HEK293T (cell line): ENCODE data around the gene CCL24.

Experiments
- CTCF ChIA-PET: fragments of 350-600 bp; formaldehyde crosslinking; extraction: SDS; loops from one replicate; lab custom pipeline; 2021; ENCODE audit warnings: antibody characterized with exemption, inconsistent platforms; lab: Yijun Ruan, JAX
- POLR2A ChIA-PET: fragments of 350-600 bp; formaldehyde crosslinking; extraction: SDS; loops from one replicate; lab custom pipeline; 2020; ENCODE audit warnings: antibody characterized with exemption, inconsistent platforms; lab: Yijun Ruan, JAX
- DNase-seq: peaks from one replicate; pipeline ENCODE4 v3.0.0; 2012; ENCODE audit warnings: mixed read lengths; ENCODE audit errors: extremely low spot score
- ARNT ChIP-seq: fragments of 450-650 bp; IDR thresholded peaks from 2 replicates; pipeline ENCODE4 v1.6.1; 2017; ENCODE audit warnings: mild to moderate bottlenecking
- BHLHE40 ChIP-seq: fragments of 450-650 bp; IDR thresholded peaks from 2 replicates; pipeline ENCODE4 v1.6.1; 2016; ENCODE audit warnings: mild to moderate bottlenecking, moderate library complexity, borderline replicate concordance
- CTBP1 ChIP-seq: fragments of 450-650 bp; IDR thresholded peaks from 2 replicates; pipeline ENCODE4 v1.6.1; 2016; ENCODE audit warnings: borderline replicate concordance
- ELF4 ChIP-seq: fragments of 450-650 bp; IDR thresholded peaks from 2 replicates; pipeline ENCODE4 v1.6.1; 2017; ENCODE audit warnings: antibody characterized with exemption
- FOXA1 ChIP-seq: fragments of 450-650 bp; IDR thresholded peaks from 2 replicates; pipeline ENCODE4 v1.6.1; 2016; ENCODE audit warnings: mild to moderate bottlenecking
- FOXK2 ChIP-seq: fragments of 450-650 bp; IDR thresholded peaks from 2 replicates; pipeline ENCODE4 v1.6.1; 2016; ENCODE audit warnings: mild to moderate bottlenecking
- FOXM1 ChIP-seq: fragments of 450-650 bp; IDR thresholded peaks from 2 replicates; pipeline ENCODE4 v1.6.1; 2017; ENCODE audit warnings: mild to moderate bottlenecking, borderline replicate concordance
- HDGF ChIP-seq: fragments of 450-650 bp; IDR thresholded peaks from 2 replicates; pipeline ENCODE4 v1.6.1; 2017; ENCODE audit warnings: antibody characterized with exemption, borderline replicate concordance
- L3MBTL2 ChIP-seq: fragments of 450-650 bp; conservative IDR thresholded peaks from 2 replicates; pipeline ENCODE4 v1.6.1; 2016; ENCODE audit warnings: mild to moderate bottlenecking
- LEF1 ChIP-seq: fragments of 450-650 bp; IDR thresholded peaks from 2 replicates; pipeline ENCODE4 v1.6.1; 2017; ENCODE audit warnings: mild to moderate bottlenecking, borderline replicate concordance
- NFRKB ChIP-seq: fragments of 450-650 bp; IDR thresholded peaks from 2 replicates; pipeline ENCODE4 v1.6.1; 2016; ENCODE audit warnings: mild to moderate bottlenecking, moderate library complexity
- SP1 ChIP-seq: fragments of 450-650 bp; IDR thresholded peaks from 2 replicates; pipeline ENCODE4 v1.6.1; 2017
- SUZ12 ChIP-seq: fragments of 450-650 bp; IDR thresholded peaks from 2 replicates; pipeline ENCODE4 v1.6.1; 2016; ENCODE audit warnings: mild to moderate bottlenecking
- TARDBP ChIP-seq: fragments of 450-650 bp; IDR thresholded peaks from 2 replicates; pipeline ENCODE4 v1.6.1; 2016
- ZNF384 ChIP-seq: fragments of 450-650 bp; IDR thresholded peaks from 2 replicates; pipeline ENCODE4 v1.6.1; 2016
- TF ChIP-seq, protein P1 (sequence below): fragments of 450-650 bp; IDR thresholded peaks from 2 replicates; pipeline ENCODE4 v1.6.1; 2016

The CCL24 gene

GRCh38 chr7:75823198-75823910 is 9.7 kb upstream of the CCL24 start:
- no peak for DNase-seq
- POLR2A ChIA-PET, result no interaction called here
- CTCF ChIA-PET, result no interaction called here
- TF ChIP-seq SP1, result no peak
- no peak for TF ChIP-seq NFRKB

DNA sequence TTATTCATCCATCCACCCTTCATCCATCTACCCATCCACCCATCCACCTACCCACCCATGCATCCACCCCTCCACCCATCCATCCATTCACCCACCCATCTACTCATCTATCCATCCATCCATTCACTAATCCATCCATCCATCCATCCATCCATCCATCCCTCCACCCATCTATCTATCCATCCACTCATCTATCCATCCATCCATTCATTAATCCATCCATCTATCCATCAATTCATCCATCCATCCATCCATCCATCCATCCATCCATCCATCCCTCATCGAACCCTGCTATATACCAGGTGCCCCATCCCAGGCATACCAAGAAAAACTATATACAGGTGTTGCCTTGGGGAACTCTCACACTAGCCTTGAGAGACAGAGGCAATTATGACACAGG is 7.1 kb upstream of the CCL24 start:
- ChIA-PET CTCF (no interaction called here), POLR2A (no interaction called here)
- DNase-seq, result no peak

DNA sequence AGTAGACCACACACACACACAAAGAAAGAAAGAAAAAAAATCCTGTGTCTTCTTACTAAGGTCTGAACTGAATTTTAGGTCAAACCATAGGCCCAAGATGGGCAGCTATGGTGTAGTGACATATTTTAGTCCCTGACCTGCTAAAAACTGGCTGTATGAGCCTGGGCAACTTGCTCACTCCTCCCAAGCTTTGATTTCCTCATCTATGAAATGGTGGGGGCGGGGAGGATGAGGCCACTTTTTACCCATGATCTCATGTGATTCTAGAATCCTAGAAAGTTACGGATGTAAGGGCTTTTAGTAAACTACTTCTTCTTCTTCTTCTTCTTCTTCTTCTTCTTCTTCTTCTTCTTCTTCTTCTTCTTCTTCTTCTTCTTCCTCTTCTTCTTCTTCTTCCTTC is 6.1 kb upstream of the CCL24 start:
- CTCF ChIA-PET, result no interaction called here
- TF ChIP-seq SP1 (no peak), L3MBTL2 (no peak), CTBP1 (no peak), TARDBP (no peak), ELF4 (no peak), FOXM1 (no peak), HDGF (no peak), SUZ12 (no peak), FOXA1 (no peak), NFRKB (no peak), LEF1 (no peak), ZNF384 (no peak), BHLHE40 (no peak), FOXK2 (no peak), ARNT (no peak)
- TF ChIP-seq, protein P1, sequence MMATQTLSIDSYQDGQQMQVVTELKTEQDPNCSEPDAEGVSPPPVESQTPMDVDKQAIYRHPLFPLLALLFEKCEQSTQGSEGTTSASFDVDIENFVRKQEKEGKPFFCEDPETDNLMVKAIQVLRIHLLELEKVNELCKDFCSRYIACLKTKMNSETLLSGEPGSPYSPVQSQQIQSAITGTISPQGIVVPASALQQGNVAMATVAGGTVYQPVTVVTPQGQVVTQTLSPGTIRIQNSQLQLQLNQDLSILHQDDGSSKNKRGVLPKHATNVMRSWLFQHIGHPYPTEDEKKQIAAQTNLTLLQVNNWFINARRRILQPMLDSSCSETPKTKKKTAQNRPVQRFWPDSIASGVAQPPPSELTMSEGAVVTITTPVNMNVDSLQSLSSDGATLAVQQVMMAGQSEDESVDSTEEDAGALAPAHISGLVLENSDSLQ, result no peak
- no peak for DNase-seq
- POLR2A ChIA-PET, result no interaction called here

More for the DNA sequence above, 7.1 kb upstream of the CCL24 start:
- no peak for TF ChIP-seq SP1

DNA sequence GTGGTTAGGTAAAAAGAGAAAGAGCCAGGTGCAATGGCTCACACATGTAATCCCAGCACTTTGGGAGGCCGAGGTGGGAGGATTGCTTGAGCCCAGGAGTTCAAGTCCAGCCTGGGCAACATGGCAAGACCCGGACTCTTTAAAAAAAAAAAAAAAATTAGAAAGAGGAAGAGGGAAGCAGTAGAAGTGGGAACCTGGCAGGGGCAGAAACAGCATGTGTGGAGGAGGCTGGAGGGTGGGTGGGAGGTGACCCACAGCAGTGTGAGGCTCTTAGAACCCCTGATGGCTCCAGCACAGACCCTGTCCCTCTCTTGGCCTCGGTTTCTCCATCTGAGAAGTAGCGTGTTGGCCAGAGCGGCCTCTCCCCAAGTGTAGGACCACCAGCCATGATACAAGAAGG is 4.9 kb upstream of the CCL24 start:
- TF ChIP-seq L3MBTL2, result no peak
- no peak for TF ChIP-seq SP1
- no peak for TF ChIP-seq ARNT
- no peak for TF ChIP-seq FOXK2
- TF ChIP-seq FOXM1, result no peak
- no peak for TF ChIP-seq LEF1
- ChIA-PET POLR2A (no interaction called here), CTCF (no interaction called here)
- DNase-seq, result no peak

- ChIA-PET POLR2A (no interaction called here), CTCF (no interaction called here)
- no peak for DNase-seq
- TF ChIP-seq TARDBP (no peak), CTBP1 (no peak), SP1 (no peak), ARNT (no peak), ZNF384 (no peak), FOXM1 (no peak), FOXA1 (no peak), BHLHE40 (no peak), NFRKB (no peak), L3MBTL2 (no peak), SUZ12 (no peak)
Observed at GRCh38 chr7:75817116-75817515, 3.5 kb upstream of the CCL24 start.

GRCh38 chr7:75815418-75816064 is 1.9 kb upstream of the CCL24 start:
- ChIA-PET POLR2A (no interaction called here), CTCF (no interaction called here)

DNA sequence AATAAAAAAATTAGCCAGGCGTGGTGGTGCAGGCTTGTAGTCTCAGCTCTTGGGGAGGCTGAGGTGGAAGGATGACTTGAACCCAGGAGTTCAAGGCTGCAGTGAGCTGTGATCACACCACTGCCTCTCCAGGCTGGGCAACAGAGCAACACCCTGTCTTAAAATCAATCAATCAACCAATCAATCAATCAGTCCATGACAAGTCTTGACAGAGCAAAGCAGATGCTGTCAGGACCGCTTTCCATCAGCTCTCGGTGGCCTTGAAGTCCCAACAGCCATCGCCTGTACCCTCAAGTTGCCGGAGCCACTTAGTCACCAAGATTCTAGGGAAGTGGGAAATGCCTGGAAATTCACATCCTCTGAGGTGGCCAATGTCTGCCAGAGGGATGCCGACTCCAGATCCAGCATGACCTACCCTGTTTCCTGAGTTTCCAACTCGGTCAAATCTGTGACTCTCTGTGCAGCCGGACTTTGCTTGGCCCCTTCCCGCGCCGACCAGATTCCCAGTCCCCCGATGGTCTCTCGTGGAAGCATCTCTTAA is 871 bp upstream of the CCL24 start:
- ChIA-PET POLR2A (no interaction called here), CTCF (no interaction called here)
- TF ChIP-seq FOXM1, result no peak
- TF ChIP-seq, protein P1, result peak; percentile 56; the same call in 1 of the 2 replicates
- no peak for DNase-seq

More at GRCh38 chr7:75815418-75816064, 1.9 kb upstream of the CCL24 start:
- no peak for DNase-seq
- TF ChIP-seq FOXM1 (no peak), HDGF (no peak), ZNF384 (no peak), BHLHE40 (no peak), FOXK2 (no peak), TARDBP (no peak), NFRKB (no peak), FOXA1 (no peak)

DNA sequence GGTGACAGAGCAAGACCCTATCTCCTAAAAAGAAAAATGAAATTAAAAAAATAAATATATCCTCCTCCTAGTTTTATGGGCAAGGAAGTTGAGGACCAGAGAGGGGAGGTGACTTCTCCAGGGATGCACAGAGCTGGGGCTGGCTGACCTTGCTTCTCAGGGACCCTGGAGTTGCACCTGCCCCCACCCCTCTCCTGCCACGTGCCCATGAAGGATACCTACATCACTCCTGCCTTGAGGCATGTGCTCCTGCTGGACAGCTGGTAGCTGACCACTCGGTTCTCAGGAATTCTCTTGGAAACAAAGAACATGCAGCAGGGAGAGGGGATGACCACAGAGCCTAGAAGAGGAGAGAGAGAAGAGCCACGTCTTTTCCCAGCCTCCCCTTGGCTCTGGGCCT is 522 bp downstream of the CCL24 start:
- no peak for DNase-seq
- POLR2A ChIA-PET, result no interaction called here
- TF ChIP-seq L3MBTL2, result no peak
- TF ChIP-seq NFRKB, result no peak
- TF ChIP-seq FOXA1, result no peak
- no peak for TF ChIP-seq TARDBP
- no peak for TF ChIP-seq ARNT
- TF ChIP-seq BHLHE40, result no peak
- no peak for TF ChIP-seq ZNF384
- TF ChIP-seq FOXK2, result no peak
- TF ChIP-seq CTBP1, result no peak
- no peak for TF ChIP-seq LEF1
- CTCF ChIA-PET, result interaction anchor here (0.6 kb wide), 1 partner anchor 12 kb away, joined by 3 read pairs; no protein-coding TSS in a partner anchor
